Activated CD4-positive, alpha-beta T cell treated with anti-CD3 and anti-CD28 coated beads for 48 hours (primary cell): ENCODE measurements around the gene NFX1.
A peak's percentile ranks its signal among the peaks of the same experiment; 100 is the strongest.

Experiments used
- DNase-seq: peaks from one replicate; pipeline ENCODE4 v3.0.0-alpha.2; 2020

The NFX1 gene

GRCh38 chr9:33290247-33291030, at the start of gene NFX1:
Gene NFX1 (plus strand): TSS chr9:33290516. CDS start chr9:33290573, 57 bp downstream.
- peak; percentile 98 for DNase-seq

GRCh38 chr9:33241298-33241697, 49.0 kb upstream of the NFX1 start:
- DNase-seq: no peak

- DNase-seq: no peak
Observed at GRCh38 chr9:33242609-33243134, 47.6 kb upstream of the NFX1 start.

GRCh38 chr9:33244137-33244784, 46.1 kb upstream of the NFX1 start:
- DNase-seq: no peak

GRCh38 chr9:33245341-33245740, 45.0 kb upstream of the NFX1 start:
- DNase-seq: no peak

DNA sequence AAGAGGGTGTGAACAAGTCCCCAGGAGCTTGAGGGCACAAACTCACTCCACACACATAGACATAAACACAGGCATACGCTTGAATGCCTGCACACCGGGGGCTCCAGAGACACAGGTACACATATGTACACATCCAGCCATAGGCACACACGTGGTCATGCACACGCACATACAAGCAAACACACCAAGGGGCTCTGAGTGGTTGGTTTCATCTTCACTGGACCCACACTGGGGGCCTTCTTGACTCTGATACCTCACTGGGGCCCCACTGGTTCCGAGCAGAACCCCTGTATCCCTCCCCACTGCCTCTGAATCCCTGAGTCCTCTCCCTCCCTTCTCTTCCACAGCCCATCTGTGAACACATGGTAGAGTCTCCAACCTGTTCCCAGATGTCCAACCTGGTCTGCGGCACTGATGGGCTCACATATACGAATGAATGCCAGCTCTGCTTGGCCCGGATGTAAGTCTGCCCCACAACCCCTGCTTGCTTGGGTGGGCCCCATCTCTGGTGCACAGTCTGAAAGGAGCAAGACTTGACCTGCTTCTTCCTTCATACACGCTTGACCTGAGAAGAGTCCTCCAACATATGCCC, 44.0 kb upstream of the NFX1 start:
- DNase-seq: no peak

DNA sequence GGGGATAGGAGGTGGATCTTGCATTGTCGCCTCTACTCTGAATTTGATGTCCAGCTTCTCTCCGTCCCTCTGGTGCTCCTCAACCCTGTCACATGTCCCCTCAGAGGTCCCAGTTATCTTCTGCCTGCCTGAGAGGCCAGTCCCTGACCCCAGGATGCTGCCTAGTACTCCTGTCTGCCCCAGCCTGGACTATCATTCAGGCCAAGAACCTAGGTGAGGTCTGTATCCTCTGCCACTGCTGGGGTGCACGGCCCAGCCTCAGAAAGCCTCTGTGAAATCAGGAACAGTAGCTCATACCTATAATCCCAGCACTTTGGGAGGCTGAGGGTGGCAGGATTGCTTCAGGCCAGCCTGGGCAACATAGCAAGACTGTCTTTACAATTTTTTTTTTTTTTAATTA, 41.7 kb upstream of the NFX1 start:
- no peak for DNase-seq

- DNase-seq: no peak
Observed at GRCh38 chr9:33249087-33249658, 41.1 kb upstream of the NFX1 start.

DNA sequence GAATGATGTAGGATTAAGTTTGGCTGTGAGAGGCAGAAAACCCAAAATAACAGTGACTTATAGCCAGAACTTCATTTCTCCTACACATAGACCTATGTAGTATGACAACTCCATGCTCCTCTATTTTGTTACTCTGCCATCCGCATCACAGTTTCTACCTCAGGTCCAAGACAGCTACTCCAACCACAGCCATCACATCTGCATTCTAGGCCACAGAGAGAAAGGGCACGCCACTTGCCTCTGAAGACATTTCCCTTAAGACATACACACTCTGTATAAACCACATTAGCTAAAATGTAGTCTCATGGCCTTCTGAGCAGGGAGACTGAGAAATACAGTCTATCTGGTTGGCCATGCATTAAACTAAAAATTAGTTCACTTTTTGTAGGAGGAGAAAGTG, 40.3 kb upstream of the NFX1 start:
- DNase-seq: no peak

DNA sequence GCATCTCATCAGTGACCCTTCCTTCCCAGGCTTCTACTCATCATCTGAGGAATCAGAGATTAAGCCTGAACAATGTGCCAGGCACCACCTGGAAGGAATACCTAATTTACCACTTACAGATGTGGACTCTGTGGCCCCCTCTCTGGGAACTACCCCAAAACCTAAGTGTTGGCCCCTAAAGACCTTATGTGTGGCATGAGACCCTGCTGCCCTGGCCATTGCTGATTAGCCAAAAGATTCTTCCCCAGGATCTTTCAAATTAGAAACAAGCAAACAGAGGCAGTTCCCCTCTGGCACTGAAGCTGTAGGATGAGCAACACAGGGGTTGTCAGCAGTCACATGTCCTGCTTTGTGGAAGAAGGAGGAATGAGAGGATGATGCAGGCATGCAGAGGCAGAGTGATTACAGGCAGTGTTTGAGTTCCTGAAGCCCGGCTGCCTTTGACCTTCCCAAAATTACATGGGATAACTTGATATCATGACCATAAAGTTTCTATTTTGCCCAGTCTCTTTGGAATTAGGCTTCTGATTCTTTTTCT, 39.8 kb upstream of the NFX1 start:
- no peak for DNase-seq

- DNase-seq: no peak
Observed at GRCh38 chr9:33254211-33254610, 36.1 kb upstream of the NFX1 start.

- DNase-seq: no peak
Observed at GRCh38 chr9:33255014-33255413, 35.3 kb upstream of the NFX1 start.

DNA sequence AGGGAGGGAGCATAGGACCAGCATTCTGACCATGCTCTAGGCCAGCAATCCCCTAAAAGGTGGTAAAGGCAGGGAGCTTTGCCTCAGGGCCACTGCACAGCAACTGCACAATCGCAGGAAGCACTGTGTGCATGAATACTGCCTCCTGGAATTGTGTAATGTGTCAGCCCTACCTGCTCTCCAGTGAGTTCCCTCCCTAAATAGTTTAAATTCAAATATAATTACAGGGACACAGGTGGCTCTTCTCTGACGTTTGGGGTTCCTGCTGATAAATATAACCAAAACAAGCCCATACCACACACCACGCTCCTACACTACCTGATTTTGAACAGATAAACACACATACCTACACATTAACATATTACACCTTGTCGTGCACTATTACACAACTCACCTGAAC, 34.8 kb upstream of the NFX1 start:
- DNase-seq: no peak

GRCh38 chr9:33256236-33256635, 34.1 kb upstream of the NFX1 start:
- DNase-seq: no peak

DNA sequence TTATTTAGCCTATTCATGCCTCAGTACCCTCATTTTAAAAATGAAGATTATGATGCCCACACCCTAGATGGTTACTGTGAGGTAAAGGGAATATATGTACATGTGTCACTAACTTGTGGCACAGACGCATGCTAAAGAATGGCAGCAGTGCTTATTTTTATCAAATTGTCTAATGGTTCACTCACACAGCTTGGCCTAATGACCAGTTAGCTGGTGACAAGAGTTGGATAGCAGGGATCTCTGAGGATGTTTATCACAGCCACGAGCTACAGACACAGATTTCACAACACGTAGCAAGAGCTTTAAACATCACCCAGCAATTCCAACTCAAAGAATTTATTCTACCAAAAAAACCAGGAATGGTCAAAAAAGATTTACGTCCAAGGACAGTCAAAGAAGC, 33.0 kb upstream of the NFX1 start:
- DNase-seq: no peak

- DNase-seq: no peak
Observed at GRCh38 chr9:33260372-33260771, 29.9 kb upstream of the NFX1 start.

GRCh38 chr9:33263131-33264002, 26.9 kb upstream of the NFX1 start:
- peak; percentile 41 for DNase-seq

DNA sequence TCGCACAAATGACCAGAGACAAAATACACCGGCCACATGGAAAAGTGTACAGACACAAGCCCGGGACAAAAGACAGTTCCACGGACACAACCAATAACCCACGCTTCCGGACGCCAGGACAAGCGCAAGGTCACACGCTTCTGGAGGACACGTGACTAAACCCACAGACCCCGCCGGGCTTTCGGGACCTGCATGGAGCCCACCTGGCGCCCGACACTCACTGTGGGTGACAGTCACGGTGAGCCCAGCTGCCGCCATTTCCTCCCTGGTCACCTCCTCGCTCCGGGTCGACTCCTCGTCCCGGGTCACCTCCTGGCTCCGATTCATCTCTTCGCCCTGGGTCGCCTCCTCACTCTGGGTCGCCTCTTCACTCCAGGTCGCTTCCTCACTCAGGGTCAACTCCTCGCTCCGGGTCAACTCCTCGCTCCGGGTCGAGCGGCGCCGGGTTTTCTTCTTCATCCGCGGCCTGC, 26.3 kb upstream of the NFX1 start:
- peak; percentile 58 for DNase-seq

- DNase-seq: peak; percentile 100
Observed at GRCh38 chr9:33264473-33265177, 25.7 kb upstream of the NFX1 start, which contains the start of the genes BAG1 and CHMP5. Gene BAG1 (minus strand): TSS chr9:33264708. Gene CHMP5 (plus strand): TSS chr9:33265049. CDS start chr9:33265079, 30 bp downstream.

DNA sequence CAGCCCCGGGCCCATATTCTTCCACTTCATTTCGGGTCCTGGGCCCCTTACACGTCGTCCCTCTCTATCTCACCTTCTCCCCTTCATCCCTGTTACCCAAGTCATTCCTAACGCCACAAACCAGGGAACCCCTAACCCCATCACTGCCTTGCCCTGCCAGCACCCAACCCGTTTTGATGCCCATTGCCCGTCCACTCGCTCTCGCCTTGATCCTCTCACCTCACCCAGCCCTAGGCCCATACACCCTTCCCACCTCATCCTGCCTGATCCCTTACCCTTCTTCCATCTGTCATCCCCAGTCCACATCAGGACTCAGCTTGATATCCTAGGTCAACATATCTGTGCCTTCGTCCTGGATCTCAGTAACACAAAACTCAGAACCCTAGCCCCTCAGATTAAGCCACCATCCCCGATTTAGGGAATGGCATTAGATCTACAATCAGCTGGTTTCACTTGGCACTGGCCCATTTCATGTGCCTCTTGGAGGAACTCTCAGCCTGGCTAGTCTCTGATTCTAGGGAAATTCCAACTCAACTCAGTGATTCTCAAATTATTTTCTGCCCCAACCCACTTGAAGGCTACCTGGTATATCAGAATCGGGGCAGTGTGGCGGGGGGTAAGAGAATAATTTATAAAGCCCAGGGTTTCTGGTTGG, 25.0 kb upstream of the NFX1 start:
- DNase-seq: no peak
